IgD-negative memory B cell (primary cell): ENCODE data around the gene NT5E. TPM values are rescaled to one million over a fixed set of nuclear protein-coding genes. Genes with fewer than 3 reads are reported as not detected.
A peak's percentile ranks its signal among the peaks of the same experiment; 100 is the strongest.

Experiments
- H3K27ac Mint-ChIP-seq, 3 donors: one replicate each; pipeline ENCODE4 v1.8.0; 2020 to 2022; ENCODE audit warnings: mild to moderate bottlenecking in 3 of 3, mixed read lengths in 3 of 3, moderate library complexity in 1 of 3
- H3K27me3 Mint-ChIP-seq: one replicate; pipeline ENCODE4 v1.8.0; 2021; ENCODE audit warnings: mixed read lengths
- H3K36me3 Mint-ChIP-seq: one replicate; pipeline ENCODE4 v1.8.0; 2020; ENCODE audit warnings: mild to moderate bottlenecking, mixed read lengths
- H3K4me1 Mint-ChIP-seq, 3 donors: one replicate each; pipeline ENCODE4 v1.8.0; 2020 to 2022; ENCODE audit warnings: mixed read lengths in 3 of 3, mild to moderate bottlenecking in 1 of 3
- H3K4me3 Mint-ChIP-seq, 4 donors: one replicate each; pipeline ENCODE4 v1.8.0; 2020 to 2022; ENCODE audit warnings: mild to moderate bottlenecking in 4 of 4, mixed read lengths in 4 of 4, moderate library complexity in 3 of 4
- H3K9me3 Mint-ChIP-seq, 3 donors: one replicate each; pipeline ENCODE4 v1.8.0; 2020 to 2021; ENCODE audit warnings: mixed read lengths in 3 of 3, mild to moderate bottlenecking in 1 of 3
- polyA plus RNA-seq: library from polyadenylated mRNA; unstranded; fragments of 300-500 nt; fragmentation: Illumina TruSeq; gene quantifications from one replicate; pipeline ENCODE4 v1.2.3, GENCODE V29; 2021

Gene NT5E
- polyA plus RNA-seq, 1 donor from 2014 or later: 118 TPM

DNA sequence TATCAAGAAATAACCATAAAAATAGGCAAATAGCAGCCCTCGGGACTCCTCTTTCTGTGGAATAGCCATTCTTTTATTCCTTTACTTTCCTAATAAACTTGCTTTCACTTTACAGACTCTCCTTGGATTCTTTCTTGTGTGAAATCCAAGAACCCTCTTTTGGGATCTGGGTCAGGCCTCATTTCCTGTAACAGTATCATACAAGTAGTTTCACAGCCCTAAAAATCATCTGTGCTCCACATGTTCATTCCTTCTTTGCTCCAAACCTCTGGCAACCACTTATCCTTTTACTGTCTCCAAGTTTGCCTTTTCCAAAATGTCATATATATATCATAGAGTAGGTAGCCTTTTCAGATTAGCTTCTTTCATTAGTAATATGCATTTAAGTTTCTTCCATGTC is 13.5 kb upstream of the NT5E start:
- H3K4me1 Mint-ChIP-seq: no peaks in the 10 kb centered on the region
- no peaks in the 10 kb centered on the region for H3K27me3 Mint-ChIP-seq
- H3K4me3 Mint-ChIP-seq: no peak overlapping the region
- peaks cover 0 to 7% (median 5%) of the 10 kb centered on the region in 3 donors for H3K9me3 Mint-ChIP-seq
- peak overlapping the region in 1 of 3 donors; percentile 18 for H3K27ac Mint-ChIP-seq
- H3K36me3 Mint-ChIP-seq: peaks cover 4% of the 10 kb centered on the region

DNA sequence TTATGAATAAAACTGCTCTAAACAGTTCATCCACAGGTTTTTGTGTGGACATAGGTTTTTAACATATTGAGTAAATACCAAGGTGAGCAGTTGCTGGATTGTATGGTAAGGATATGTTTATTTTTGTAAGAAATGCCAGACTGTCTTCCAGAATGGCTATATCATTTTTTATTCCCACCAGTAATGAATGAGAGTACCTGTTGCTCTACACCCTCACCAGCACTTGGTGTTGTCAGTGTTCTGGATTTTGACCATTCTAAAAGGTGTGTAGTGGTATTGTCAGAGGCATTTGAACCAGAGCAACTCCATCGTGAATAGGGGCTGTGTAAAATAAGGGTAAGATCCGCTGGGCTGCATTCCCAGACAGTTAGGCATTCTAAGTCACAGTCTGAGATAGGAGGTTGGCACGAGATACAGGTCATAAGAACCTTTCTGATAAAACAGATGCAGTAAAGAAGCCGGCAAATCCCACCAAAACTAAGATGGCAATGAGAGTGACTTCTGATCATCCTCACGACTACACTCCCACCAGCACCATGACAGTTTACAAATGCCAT is 12.9 kb upstream of the NT5E start:
- no peaks in the 10 kb centered on the region for H3K27me3 Mint-ChIP-seq
- H3K36me3 Mint-ChIP-seq: peaks cover 4% of the 10 kb centered on the region
- H3K9me3 Mint-ChIP-seq: peaks cover 0 to 8% (median 7%) of the 10 kb centered on the region in 3 donors
- H3K4me3 Mint-ChIP-seq: no peak overlapping the region
- H3K4me1 Mint-ChIP-seq: peaks cover 0 to 2% (median 0%) of the 10 kb centered on the region in 3 donors
- H3K27ac Mint-ChIP-seq: peak overlapping the region in 1 of 3 donors; percentile 18

DNA sequence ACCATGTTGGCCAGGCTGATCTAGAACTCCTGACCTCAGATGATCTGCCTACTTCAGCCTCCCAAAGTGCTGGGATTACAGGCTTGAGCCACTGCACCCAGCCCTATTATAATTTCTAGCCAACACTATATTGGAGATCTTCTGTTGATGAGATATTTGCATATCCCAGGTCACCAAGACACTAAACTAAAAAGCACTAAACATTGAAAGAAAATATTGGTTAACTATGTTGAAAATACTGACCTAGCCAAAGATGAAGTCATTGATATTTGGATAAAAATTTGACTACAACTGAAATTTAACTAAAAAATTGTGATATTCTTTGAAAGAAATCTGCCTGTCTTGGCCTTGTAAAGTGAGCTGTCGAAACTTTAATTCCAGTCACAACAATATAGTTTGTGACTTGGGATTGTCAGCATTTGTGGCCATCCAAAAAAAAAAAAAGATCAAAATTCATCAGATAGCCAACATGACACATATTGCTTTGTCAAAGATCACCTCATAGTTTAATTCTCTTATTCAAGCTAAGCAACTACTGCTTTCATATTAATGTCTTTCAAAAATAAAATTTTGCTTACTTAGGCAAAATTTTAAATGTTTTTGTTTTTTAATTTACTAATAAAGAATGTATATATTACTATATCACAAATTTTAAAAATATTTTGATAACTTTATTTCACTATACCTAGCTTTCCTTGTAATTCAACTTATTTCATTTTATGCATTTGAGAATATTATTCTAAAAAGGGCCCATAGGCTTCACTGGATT is 6.3 kb upstream of the NT5E start:
- H3K4me1 Mint-ChIP-seq: peaks cover 0 to 11% (median 10%) of the 10 kb centered on the region in 3 donors
- no peak overlapping the region for H3K27ac Mint-ChIP-seq
- H3K9me3 Mint-ChIP-seq: peaks cover 0 to 8% (median 4%) of the 10 kb centered on the region in 3 donors
- H3K4me3 Mint-ChIP-seq: no peak overlapping the region
- H3K27me3 Mint-ChIP-seq: no peaks in the 10 kb centered on the region
- H3K36me3 Mint-ChIP-seq: peaks cover 5% of the 10 kb centered on the region

DNA sequence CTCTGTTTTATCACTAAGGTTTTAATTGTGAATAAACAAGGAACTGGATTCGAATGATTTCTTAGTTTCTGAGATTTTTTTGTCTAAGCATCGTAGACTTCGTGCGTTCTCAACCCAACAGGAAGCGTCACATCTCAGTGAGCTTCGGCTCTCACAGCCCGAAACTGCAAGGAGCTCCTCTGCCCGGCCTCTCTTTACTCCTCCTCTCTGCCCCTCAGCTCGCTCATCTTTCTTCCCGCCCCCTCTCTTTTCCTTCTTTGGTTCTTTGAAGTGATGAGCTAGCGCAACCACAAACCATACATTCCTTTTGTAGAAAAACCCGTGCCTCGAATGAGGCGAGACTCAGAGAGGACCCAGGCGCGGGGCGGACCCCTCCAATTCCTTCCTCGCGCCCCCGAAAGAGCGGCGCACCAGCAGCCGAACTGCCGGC is 480 bp upstream of the NT5E start:
- Mint-ChIP-seq H3K9me3 (no peaks in the 10 kb centered on the region), H3K4me3 (peak overlapping the region; percentile 96 to 99 (median 98)), H3K27ac (peak overlapping the region; percentile 88 to 92 (median 90)), H3K4me1 (peaks cover 48 to 49% (median 48%) of the 10 kb centered on the region in 3 donors), H3K36me3 (peaks cover 2% of the 10 kb centered on the region), H3K27me3 (peaks cover 28% of the 10 kb centered on the region)

DNA sequence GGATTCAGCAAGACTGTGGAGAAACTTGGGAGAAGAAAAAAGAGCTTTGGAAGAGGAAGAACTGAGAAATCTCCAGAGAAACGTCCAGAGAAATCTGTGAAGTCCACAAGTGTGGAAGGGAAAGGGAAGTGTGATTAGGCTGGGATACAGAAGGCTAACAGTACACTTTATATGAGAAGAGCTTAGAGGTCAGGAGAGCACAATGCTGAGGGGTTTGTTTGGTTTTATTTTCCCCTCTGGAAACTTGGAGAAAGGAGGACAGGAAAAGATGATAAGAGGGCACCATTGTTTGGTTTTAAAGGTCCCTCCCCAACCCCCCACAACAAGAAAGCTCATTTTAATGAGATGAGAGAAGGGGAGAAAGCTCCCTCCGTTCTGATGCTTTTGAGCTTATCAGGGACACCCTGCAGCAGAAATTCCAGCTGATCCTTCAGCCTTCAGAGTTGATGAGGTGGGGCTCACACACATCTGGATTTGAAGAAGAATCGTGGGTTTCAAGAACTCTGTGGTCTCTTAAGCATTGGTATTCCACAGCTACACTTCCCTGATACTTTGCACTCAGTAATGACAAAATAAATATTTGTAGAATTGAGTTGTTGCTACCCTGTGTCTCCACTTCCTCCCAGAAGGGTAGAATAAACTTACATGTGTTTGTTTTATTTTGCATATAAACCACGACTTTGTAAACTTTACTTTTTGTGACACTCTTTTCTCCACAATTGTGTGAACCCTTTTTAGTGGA is 1.9 kb downstream of the NT5E start:
- H3K27me3 Mint-ChIP-seq: peaks cover 33% of the 10 kb centered on the region
- peak overlapping the region; percentile 45 to 88 (median 79) for H3K27ac Mint-ChIP-seq
- H3K4me3 Mint-ChIP-seq: peak overlapping the region; percentile 96 to 99 (median 98)
- H3K9me3 Mint-ChIP-seq: no peaks in the 10 kb centered on the region
- peaks cover 55 to 66% (median 65%) of the 10 kb centered on the region in 3 donors for H3K4me1 Mint-ChIP-seq
- peaks cover 2% of the 10 kb centered on the region for H3K36me3 Mint-ChIP-seq

DNA sequence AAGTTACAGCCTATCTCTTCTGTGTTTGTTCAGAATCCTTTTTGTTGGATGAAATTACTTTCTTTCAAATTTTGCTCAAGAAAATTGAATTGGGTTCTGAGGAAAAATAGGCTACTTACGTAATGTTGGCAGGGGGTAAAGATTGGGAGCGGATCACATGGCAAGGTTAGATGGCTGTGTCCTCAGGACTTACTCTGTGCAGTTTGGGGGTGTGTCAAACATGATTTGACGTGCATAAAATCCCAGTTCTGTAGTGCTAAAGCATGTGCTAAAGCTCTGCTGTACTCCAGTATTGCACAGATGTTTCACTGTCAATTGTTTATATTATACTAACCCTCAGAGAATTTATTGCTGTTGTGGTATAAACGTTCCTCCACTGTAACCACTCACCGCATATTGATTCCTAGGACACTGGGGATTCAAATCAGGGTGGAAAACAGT is 2.6 kb downstream of the NT5E start:
- Mint-ChIP-seq H3K27me3 (peaks cover 33% of the 10 kb centered on the region), H3K4me1 (peaks cover 61 to 72% (median 69%) of the 10 kb centered on the region in 3 donors), H3K4me3 (peak overlapping the region; percentile 96 to 99 (median 98)), H3K27ac (peak overlapping the region in 2 of 3 donors; percentile 30 to 88), H3K36me3 (peaks cover 2% of the 10 kb centered on the region), H3K9me3 (no peaks in the 10 kb centered on the region)

DNA sequence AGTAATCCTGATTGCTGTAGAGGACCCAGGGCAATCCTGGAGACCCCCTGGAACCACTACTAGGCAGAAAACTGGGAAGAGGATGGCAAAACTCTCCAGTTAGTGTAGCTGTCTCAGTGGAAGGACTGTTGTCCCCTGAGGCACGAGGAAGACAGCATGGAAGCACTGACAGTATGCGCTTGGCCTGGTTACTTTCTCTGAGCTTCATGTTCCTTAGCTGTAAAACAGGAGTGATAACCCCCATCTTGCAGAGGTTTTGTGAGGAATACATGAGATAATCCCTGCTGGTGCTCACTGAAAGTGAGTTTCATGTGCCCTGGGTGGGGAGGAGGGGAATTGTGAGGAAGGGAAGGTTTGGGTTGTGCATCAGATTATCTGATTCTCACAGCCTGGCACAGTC is 3.2 kb downstream of the NT5E start:
- Mint-ChIP-seq H3K36me3 (peaks cover 2% of the 10 kb centered on the region), H3K27ac (peak overlapping the region in 2 of 3 donors; percentile 30 to 88), H3K4me1 (peaks cover 67 to 72% (median 70%) of the 10 kb centered on the region in 3 donors), H3K27me3 (peaks cover 33% of the 10 kb centered on the region), H3K4me3 (peak overlapping the region; percentile 44 to 96 (median 85)), H3K9me3 (no peaks in the 10 kb centered on the region)

DNA sequence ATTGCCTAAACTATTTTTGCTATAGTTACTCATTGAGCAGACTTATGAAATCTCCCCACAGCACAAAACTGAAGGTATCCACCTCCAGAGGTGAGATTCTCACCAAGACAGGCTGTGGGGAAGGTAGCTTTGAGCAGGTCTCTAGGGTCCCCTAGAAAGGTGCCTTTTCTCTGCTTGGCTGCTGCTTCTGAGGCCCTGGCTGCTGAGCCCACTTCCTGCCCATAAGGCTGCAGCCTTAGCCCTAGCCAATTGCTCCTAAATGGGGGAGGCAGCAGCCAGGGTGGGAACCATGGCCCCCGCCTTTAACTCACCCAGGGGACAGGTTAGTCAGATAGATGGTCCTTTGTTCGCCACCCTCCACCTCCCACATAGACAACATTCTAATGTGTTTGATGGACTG is 3.6 kb downstream of the NT5E start:
- H3K4me1 Mint-ChIP-seq: peaks cover 70 to 72% (median 72%) of the 10 kb centered on the region in 3 donors
- peaks cover 2% of the 10 kb centered on the region for H3K36me3 Mint-ChIP-seq
- H3K9me3 Mint-ChIP-seq: no peaks in the 10 kb centered on the region
- H3K27ac Mint-ChIP-seq: peak overlapping the region in 1 of 3 donors; percentile 88
- peaks cover 33% of the 10 kb centered on the region for H3K27me3 Mint-ChIP-seq
- H3K4me3 Mint-ChIP-seq: peak overlapping the region; percentile 44 to 96 (median 85)

DNA sequence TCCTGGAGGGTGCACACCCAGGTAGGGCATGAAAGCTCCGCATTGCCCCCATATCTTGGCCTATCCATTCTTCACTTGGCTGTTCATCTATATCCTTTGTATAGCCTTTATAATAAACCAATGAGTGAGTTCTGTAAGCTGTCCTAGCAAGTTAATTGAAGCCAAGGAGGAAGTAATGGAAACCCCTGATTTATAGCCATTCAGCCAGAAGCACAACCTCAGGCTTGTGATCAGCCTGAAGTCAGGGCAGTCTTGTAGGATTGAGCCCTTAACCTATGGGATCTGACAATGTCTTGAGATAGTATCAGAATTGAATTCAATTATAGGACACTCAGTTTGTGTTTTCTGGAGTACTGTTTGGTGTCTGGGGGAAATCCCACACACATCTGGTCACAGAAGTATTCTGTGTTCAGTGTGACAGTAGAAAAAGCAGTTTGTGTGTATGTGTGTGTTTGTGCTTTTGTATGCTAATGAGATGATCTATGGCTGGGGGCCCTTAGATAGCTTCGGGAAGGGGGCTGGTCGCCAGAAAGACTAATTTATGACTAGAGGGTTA is 5.7 kb downstream of the NT5E start:
- Mint-ChIP-seq H3K36me3 (peaks cover 2% of the 10 kb centered on the region), H3K9me3 (no peaks in the 10 kb centered on the region), H3K4me1 (peaks cover 68 to 84% (median 74%) of the 10 kb centered on the region in 3 donors), H3K27ac (peak overlapping the region in 1 of 3 donors; percentile 50), H3K4me3 (peak overlapping the region in 3 of 4 donors; percentile 27 to 64 (median 56)), H3K27me3 (peaks cover 25% of the 10 kb centered on the region)

DNA sequence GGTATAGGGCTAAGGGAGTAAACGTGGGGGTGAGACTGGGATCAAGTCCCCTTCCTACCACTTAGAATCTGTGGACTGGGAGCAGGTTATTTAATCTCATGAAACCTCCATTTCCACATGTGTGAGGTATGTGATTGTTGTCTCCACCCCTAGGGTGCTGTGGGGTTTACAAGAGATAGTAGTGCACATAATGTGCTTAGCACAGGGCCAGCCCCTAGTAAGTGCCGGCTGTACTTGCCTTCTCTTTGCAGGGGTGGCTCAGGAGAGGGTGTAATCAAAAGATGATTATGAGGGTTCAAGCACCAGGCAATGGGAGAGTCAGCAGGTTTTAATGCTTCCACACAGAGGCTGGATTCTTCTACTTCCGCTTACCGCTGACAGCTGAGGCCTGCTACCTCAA is 6.9 kb downstream of the NT5E start:
- H3K9me3 Mint-ChIP-seq: no peaks in the 10 kb centered on the region
- H3K36me3 Mint-ChIP-seq: no peaks in the 10 kb centered on the region
- H3K27me3 Mint-ChIP-seq: peaks cover 15% of the 10 kb centered on the region
- H3K4me3 Mint-ChIP-seq: peak overlapping the region in 1 of 4 donors; percentile 61
- H3K4me1 Mint-ChIP-seq: peaks cover 68 to 87% (median 75%) of the 10 kb centered on the region in 3 donors
- H3K27ac Mint-ChIP-seq: peak overlapping the region in 1 of 3 donors; percentile 96

DNA sequence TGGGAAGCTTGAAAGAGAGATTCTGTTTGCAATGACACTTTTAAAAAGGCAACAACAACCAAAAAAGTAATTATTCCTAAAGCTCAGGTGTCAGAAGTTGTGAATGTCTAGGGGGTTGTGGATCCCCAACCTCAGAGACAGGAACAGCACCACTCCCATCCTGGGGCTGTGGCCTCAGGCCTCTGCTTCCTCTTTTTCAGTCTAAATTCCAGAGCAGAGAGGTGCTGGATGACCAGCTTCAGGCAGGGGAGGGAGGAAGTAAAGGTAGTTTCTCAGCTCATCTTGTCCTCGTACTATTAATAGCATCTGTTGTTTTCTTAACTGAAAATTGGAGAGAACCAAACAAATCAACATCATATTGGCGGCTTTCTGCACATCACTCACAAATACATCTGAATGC is 8.3 kb downstream of the NT5E start:
- no peaks in the 10 kb centered on the region for H3K9me3 Mint-ChIP-seq
- peak overlapping the region; percentile 30 to 69 (median 40) for H3K4me3 Mint-ChIP-seq
- no peaks in the 10 kb centered on the region for H3K36me3 Mint-ChIP-seq
- H3K4me1 Mint-ChIP-seq: peaks cover 70 to 86% (median 74%) of the 10 kb centered on the region in 3 donors
- peak overlapping the region; percentile 16 to 96 (median 63) for H3K27ac Mint-ChIP-seq
- peaks cover 9% of the 10 kb centered on the region for H3K27me3 Mint-ChIP-seq

DNA sequence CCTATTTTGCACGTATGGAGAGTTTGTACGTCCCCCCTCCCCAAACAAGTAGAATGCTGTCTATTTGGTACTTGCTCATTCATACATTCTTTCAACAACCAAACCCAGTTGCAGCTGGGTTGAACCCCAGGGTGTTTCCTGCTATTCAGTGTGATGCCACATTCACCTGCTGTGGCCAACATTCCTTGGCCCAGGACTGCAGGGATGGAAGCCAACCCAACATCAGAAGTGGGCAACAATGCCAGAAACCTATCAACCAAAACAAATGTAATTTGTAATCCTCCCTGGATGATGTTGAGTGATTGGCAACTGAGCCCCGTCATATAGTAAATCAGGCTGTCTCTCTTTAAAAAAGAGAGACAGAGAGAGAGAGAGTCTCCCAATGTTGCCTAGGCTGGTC is 8.9 kb downstream of the NT5E start:
- H3K27me3 Mint-ChIP-seq: peaks cover 8% of the 10 kb centered on the region
- no peaks in the 10 kb centered on the region for H3K36me3 Mint-ChIP-seq
- peaks cover 70 to 86% (median 74%) of the 10 kb centered on the region in 3 donors for H3K4me1 Mint-ChIP-seq
- H3K27ac Mint-ChIP-seq: peak overlapping the region; percentile 16 to 96 (median 63)
- no peaks in the 10 kb centered on the region for H3K9me3 Mint-ChIP-seq
- H3K4me3 Mint-ChIP-seq: peak overlapping the region in 3 of 4 donors; percentile 25 to 78 (median 38)

DNA sequence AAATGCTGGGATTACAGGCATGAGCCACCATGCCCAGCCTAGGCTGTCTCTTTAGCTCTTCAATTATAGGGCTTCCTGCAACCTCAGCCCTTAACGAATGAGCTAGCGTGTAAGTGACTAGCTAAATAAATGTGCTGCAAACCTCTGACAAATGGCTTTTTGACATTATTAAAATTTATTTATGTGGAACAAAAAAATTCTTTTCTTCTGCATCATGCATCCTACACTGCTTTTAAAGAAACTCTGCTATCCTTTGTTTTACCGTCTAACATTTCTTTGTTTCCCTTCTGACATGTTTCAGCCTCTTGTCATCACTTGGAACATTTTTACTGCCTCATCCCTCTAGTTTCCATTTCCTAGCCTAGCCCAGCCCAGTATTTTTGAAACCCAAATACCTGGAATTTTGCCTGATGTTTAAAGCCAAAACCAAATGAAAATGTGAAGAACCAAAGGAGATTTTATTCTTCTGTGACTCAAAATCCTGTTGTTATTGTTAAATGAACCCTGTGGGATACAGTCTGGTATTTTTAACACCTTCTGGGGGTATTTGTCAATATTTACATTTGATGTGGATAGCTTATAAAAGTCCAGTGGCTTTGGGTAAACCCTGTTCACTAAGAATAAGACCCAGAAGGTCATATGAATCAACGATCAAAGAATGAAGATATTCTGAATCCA is 9.5 kb downstream of the NT5E start:
- peaks cover 68 to 85% (median 72%) of the 10 kb centered on the region in 3 donors for H3K4me1 Mint-ChIP-seq
- peak overlapping the region; percentile 32 to 96 (median 63) for H3K27ac Mint-ChIP-seq
- H3K4me3 Mint-ChIP-seq: peak overlapping the region in 3 of 4 donors; percentile 38 to 78 (median 51)
- no peaks in the 10 kb centered on the region for H3K36me3 Mint-ChIP-seq
- H3K27me3 Mint-ChIP-seq: peaks cover 5% of the 10 kb centered on the region
- no peaks in the 10 kb centered on the region for H3K9me3 Mint-ChIP-seq
